ENCODE results near the gene ATP6V1B1.

- TF ChIP-seq CTCF (IDR thresholded peaks at IDR 0.05) (no peak), POLR2A (IDR thresholded peaks at IDR 0.05) (no peak)
These were observed 27.5 kb downstream of the ATP6V1B1 start for GRCh38 chr2:70962885-70963878.
